Inflammatory macrophage (primary cell): ENCODE data around the gene KRT32.
"Not testable (repeated sequence)": the region's sequence is repeated elsewhere in the genome, so short reads cannot be mapped to it uniquely, and the experiment has no call there.

Source experiments
- DNase-seq, 2 donors: peaks; one replicate each; pipeline ENCODE4 v3.0.0-alpha.2; 2020 to 2022

KRT32 gene

GRCh38 chr17:41463746-41464145 lies 3.4 kb downstream of the KRT32 start:
- DNase-seq = no peak

- no peak for DNase-seq
These were observed 4.5 kb downstream of the KRT32 start for GRCh38 chr17:41462705-41463104.

GRCh38 chr17:41457676-41458075 lies 9.5 kb downstream of the KRT32 start:
- DNase-seq = no peak

- DNase-seq = no peak
These were observed 11.0 kb downstream of the KRT32 start for GRCh38 chr17:41456204-41456603.

- no peak for DNase-seq
These were observed 11.9 kb downstream of the KRT32 start for GRCh38 chr17:41455236-41455635.

GRCh38 chr17:41453066-41453465 lies 14.1 kb downstream of the KRT32 start:
- DNase-seq = no peak

- no peak for DNase-seq
These were observed 14.9 kb downstream of the KRT32 start for GRCh38 chr17:41452281-41452680.

- no peak for DNase-seq
These were observed 15.9 kb downstream of the KRT32 start for GRCh38 chr17:41451154-41451728.

GRCh38 chr17:41449008-41449407 lies 18.2 kb downstream of the KRT32 start:
- DNase-seq = no peak

- DNase-seq = no peak
These were observed 18.7 kb downstream of the KRT32 start for GRCh38 chr17:41448506-41448905.

- DNase-seq = no peak
These were observed 20.4 kb downstream of the KRT32 start for GRCh38 chr17:41446806-41447205.

- no peak for DNase-seq
These were observed 22.5 kb downstream of the KRT32 start for GRCh38 chr17:41444640-41445039.

- DNase-seq = no peak
These were observed 23.0 kb downstream of the KRT32 start for GRCh38 chr17:41444186-41444585.

- no peak for DNase-seq
These were observed 24.4 kb downstream of the KRT32 start for GRCh38 chr17:41442739-41443138.

GRCh38 chr17:41440531-41441033 lies 26.6 kb downstream of the KRT32 start, which contains the start of gene KRT38:
KRT38 (minus strand) TSS chr17:41440983; CDS start chr17:41440921, 62 bp downstream.
- DNase-seq = no peak

GRCh38 chr17:41439375-41439774 lies 27.8 kb downstream of the KRT32 start:
- DNase-seq = peak; percentile 13 to 29

- DNase-seq = no peak
These were observed 29.4 kb downstream of the KRT32 start for GRCh38 chr17:41437769-41438168.

- DNase-seq = no peak
These were observed 29.9 kb downstream of the KRT32 start for GRCh38 chr17:41437254-41437653.

- no peak for DNase-seq
These were observed 32.8 kb downstream of the KRT32 start for GRCh38 chr17:41434415-41434814.

GRCh38 chr17:41434005-41434404 lies 33.2 kb downstream of the KRT32 start:
- no peak for DNase-seq

- no peak for DNase-seq
These were observed 33.6 kb downstream of the KRT32 start for GRCh38 chr17:41433586-41433985.

- DNase-seq = not testable (repeated sequence)
These were observed 36.8 kb downstream of the KRT32 start for GRCh38 chr17:41430376-41430775.

- no peak for DNase-seq
These were observed 37.5 kb downstream of the KRT32 start for GRCh38 chr17:41429667-41430066.

GRCh38 chr17:41428591-41429291 lies 38.4 kb downstream of the KRT32 start:
- DNase-seq = no peak
